GM12878 (cell line): ENCODE results near the gene PLPP2. TPM values are rescaled to one million over a fixed set of nuclear protein-coding genes. Genes with fewer than 3 reads are reported as not detected.

ENCODE experiments used
- ATAC-seq: fragments of 200-7000 bp; cut with Tn5 transposase; 3 replicates; pipeline ENCODE4 v1.9.1; 2020; ENCODE audit warnings: mild to moderate bottlenecking, moderate library complexity
- BruUV-seq: library from RNA; stranded (reverse); fragments of 400-500 nt; replicated peaks from 2 replicates; lab custom pipeline; 2021; lab: Mats Ljungman, UMichigan
- CTCF ChIA-PET: fragments of 300-600 bp; sonication (Branson Sonifier 250); formaldehyde crosslinking; extraction: SDS; loops from one replicate; lab custom pipeline; 2021; ENCODE audit warnings: inconsistent platforms; lab: Yijun Ruan, JAX
- POLR2A ChIA-PET: fragments of 350-600 bp; formaldehyde crosslinking; extraction: SDS; loops from one replicate; lab custom pipeline; 2021; ENCODE audit warnings: inconsistent platforms; lab: Charles Lee
- RAD21 ChIA-PET: fragments of 300-600 bp; sonication (Branson Sonifier 250); formaldehyde crosslinking; loops from one replicate; lab custom pipeline; 2023; ENCODE audit warnings: antibody characterized with exemption; ENCODE audit not compliant: unreplicated experiment; lab: Charles Lee
- SMC1A ChIA-PET: fragments of 300-600 bp; sonication (Branson Sonifier 250); formaldehyde crosslinking; loops from one replicate; lab custom pipeline; 2023; ENCODE audit not compliant: unreplicated experiment, uncharacterized antibody; lab: Charles Lee
- DNase-seq: peaks from one replicate; pipeline ENCODE4 v3.0.0-alpha.2; 2011; ENCODE audit warnings: low read depth, low spot score
- FAIRE-seq: peaks from 3 replicates; lab custom pipeline; 2011; peaks lifted over from hg19 to GRCh38; lab: Jason Lieb, UNC
- H2AFZ ChIP-seq: 2 replicates; pipeline ENCODE4 v1.6.0; 2011; ENCODE audit warnings: low read depth, low read length, control low read depth; ENCODE audit not compliant: control insufficient read depth
- H3K27ac ChIP-seq: 2 replicates; pipeline ENCODE4 v1.5.1; 2011; ENCODE audit warnings: control low read depth; ENCODE audit not compliant: control insufficient read depth, insufficient read depth
- H3K27me3 ChIP-seq, 2 experiments: replicated peaks in 1 of 2; 2 replicates each; pipeline versions ENCODE4 v1.6.0 to v1.6.1; 2011; ENCODE audit warnings: low read length in 1 of 2; ENCODE audit not compliant: control insufficient read depth in 2 of 2, insufficient read depth in 2 of 2
- H3K36me3 ChIP-seq, 2 experiments: 2 replicates each; pipeline ENCODE4 v1.5.1; 2011; ENCODE audit warnings: low read length in 1 of 2; ENCODE audit not compliant: control insufficient read depth in 2 of 2, insufficient read depth in 2 of 2
- H3K4me1 ChIP-seq: 2 replicates; pipeline ENCODE4 v1.6.1; 2011; ENCODE audit warnings: mild to moderate bottlenecking, low read length, moderate library complexity, mixed read lengths; ENCODE audit not compliant: control insufficient read depth, insufficient read depth
- H3K4me2 ChIP-seq: 2 replicates; pipeline ENCODE4 v1.6.0; 2011; ENCODE audit warnings: control low read depth; ENCODE audit not compliant: control insufficient read depth, insufficient read depth
- H3K4me3 ChIP-seq: fragments of 200-600 bp; sonication (generic); 2 replicates; pipeline ENCODE4 v1.5.1; 2016
- H3K79me2 ChIP-seq: 2 replicates; pipeline ENCODE4 v1.6.0; 2011; ENCODE audit warnings: low read length; ENCODE audit not compliant: control insufficient read depth, insufficient read depth
- H3K9ac ChIP-seq: 2 replicates; pipeline ENCODE4 v1.8.0; 2011; ENCODE audit warnings: low read length, control low read depth, mixed read lengths; ENCODE audit not compliant: control insufficient read depth, insufficient read depth
- H3K9me3 ChIP-seq: replicated peaks from 3 replicates; pipeline ENCODE4 v1.5.1; 2011; ENCODE audit warnings: mild to moderate bottlenecking, low read length; ENCODE audit not compliant: control insufficient read depth, insufficient read depth
- H4K20me1 ChIP-seq: 2 replicates; pipeline ENCODE4 v1.6.0; 2011; ENCODE audit not compliant: control insufficient read depth, insufficient read depth
- CEBPB ChIP-seq, 2 experiments: fragments of 150-350 bp in 1 of 2; IDR thresholded peaks; 2 replicates each; pipeline ENCODE4 v1.6.1; 2012 to 2014; ENCODE audit warnings: low read depth in 2 of 2, low read length in 2 of 2, borderline replicate concordance in 1 of 2, inconsistent platforms in 1 of 2
- EGR1 ChIP-seq, 2 experiments: IDR thresholded peaks; 1 replicate in 1 of 2; 2 replicates in 1 of 2; pipeline ENCODE4 v1.6.1; 2011 to 2012; ENCODE audit warnings: low read depth in 2 of 2, low read length in 2 of 2, borderline replicate concordance in 1 of 2, mild to moderate bottlenecking in 1 of 2, moderate library complexity in 1 of 2
- EP300 ChIP-seq, 2 experiments: fragments of 150-350 bp in 1 of 2; IDR thresholded peaks; 2 replicates each; pipeline ENCODE4 v1.6.1; 2011 to 2012; ENCODE audit warnings: low read depth in 2 of 2, low read length in 2 of 2, borderline replicate concordance in 1 of 2, improper control_type of control experiment in 1 of 2, inconsistent platforms in 1 of 2; ENCODE audit not compliant: control insufficient read depth in 1 of 2
- IRF5 ChIP-seq: fragments of 450-650 bp; IDR thresholded peaks from 2 replicates; pipeline ENCODE4 v1.6.1; 2017; ENCODE audit warnings: borderline replicate concordance
- MXI1 ChIP-seq: fragments of 150-350 bp; IDR thresholded peaks from 2 replicates; pipeline ENCODE4 v1.6.1; 2011; ENCODE audit warnings: low read depth, mild to moderate bottlenecking, inconsistent platforms, low read length, improper control_type of control experiment
- NBN ChIP-seq: fragments of 450-650 bp; IDR thresholded peaks from 2 replicates; pipeline ENCODE4 v1.6.1; 2016
- NRF1 ChIP-seq: conservative IDR thresholded peaks from 2 replicates; pipeline ENCODE4 v1.6.1; 2011; ENCODE audit warnings: mild to moderate bottlenecking, low read depth, low read length, improper control_type of control experiment
- RAD51 ChIP-seq: fragments of 450-650 bp; IDR thresholded peaks from 2 replicates; pipeline ENCODE4 v1.6.1; 2016; ENCODE audit warnings: moderate library complexity, mild to moderate bottlenecking, inconsistent platforms
- RFX5 ChIP-seq: IDR thresholded peaks from 2 replicates; pipeline ENCODE4 v1.6.1; 2011; ENCODE audit warnings: low read depth, low read length, improper control_type of control experiment
- SREBF1 ChIP-seq: IDR thresholded peaks from 2 replicates; pipeline ENCODE4 v1.6.1; 2012; ENCODE audit warnings: mild to moderate bottlenecking, low read length
- ZBED1 ChIP-seq: IDR thresholded peaks from 2 replicates; pipeline ENCODE4 v1.6.1; 2016; ENCODE audit warnings: borderline replicate concordance
- ZNF384 ChIP-seq: IDR thresholded peaks from 2 replicates; pipeline ENCODE4 v1.6.1; 2012; ENCODE audit warnings: low read depth, mild to moderate bottlenecking, low read length, improper control_type of control experiment, borderline replicate concordance
- ZNF622 ChIP-seq: fragments of 450-650 bp; IDR thresholded peaks from 2 replicates; pipeline ENCODE4 v1.6.1; 2017; ENCODE audit warnings: mild to moderate bottlenecking, inconsistent platforms
- WGBS: methylation state at CpG from one replicate; pipeline ENCODE4 v1.1.6; 2016; ENCODE audit warnings: low lambda C conversion rate; ENCODE audit not compliant: insufficient replicate concordance, insufficient coverage; ENCODE audit errors: missing lambda C conversion rate; 5-methylcytosine and 5-hydroxymethylcytosine counted together
- in situ Hi-C: fragments of 300-500 bp; cut with MboI; formaldehyde crosslinking; loops from 9 replicates; pipeline ENCODE4 v1.14.3; 2018; ENCODE audit warnings: mixed read lengths
- intact Hi-C: fragments of 100-400 bp; cut with micrococcal nuclease; formaldehyde crosslinking; loops from one replicate; pipeline ENCODE4 v1.14.2; 2022; ENCODE audit not compliant: unreplicated experiment
- polyA plus RNA-seq, 11 experiments: library from polyadenylated mRNA; depleted of rRNA in 4 of 11; unstranded in 6 of 11; stranded (reverse) in 5 of 11; fragments of >200 nt; fragmentation: Nextera tagmentation in 4 of 11; fragmentation: Illumina TruSeq in 1 of 11; extraction: Ambion mirVana in 4 of 11; extraction: Trizol in 1 of 11; gene quantifications; 1 replicate in 1 of 11; 2 replicates in 10 of 11; pipeline versions ENCODE4 v1.2.1 to v1.2.3, GENCODE V29; 2011 to 2016; ENCODE audit warnings: inconsistent platforms in 2 of 11, missing spikeins in 2 of 11, low read depth in 1 of 11
- total RNA-seq, 4 experiments: library from RNA; depleted of rRNA in 3 of 4; stranded (reverse); fragments of >200 nt in 3 of 4; fragmentation: Illumina TruSeq in 1 of 4; extraction: Trizol in 1 of 4; gene quantifications; 2 replicates each; pipeline versions ENCODE4 v1.2.1 to v1.2.3, GENCODE V29; 2013 to 2021
- TF ChIP-seq, protein P1 (sequence below): fragments of 450-650 bp; formaldehyde crosslinking; IDR thresholded peaks from 2 replicates; pipeline ENCODE4 v1.4.0; 2022; ENCODE audit warnings: mild to moderate bottlenecking, moderate library complexity

The PLPP2 gene
- total and polyA plus RNA-seq, 10 of the 15 experiments (the other 5 are each of a cell fraction or from before 2014, with no cell fraction given): 0.04 to 0.62 (median 0.14) TPM; not detected in 7

DNA sequence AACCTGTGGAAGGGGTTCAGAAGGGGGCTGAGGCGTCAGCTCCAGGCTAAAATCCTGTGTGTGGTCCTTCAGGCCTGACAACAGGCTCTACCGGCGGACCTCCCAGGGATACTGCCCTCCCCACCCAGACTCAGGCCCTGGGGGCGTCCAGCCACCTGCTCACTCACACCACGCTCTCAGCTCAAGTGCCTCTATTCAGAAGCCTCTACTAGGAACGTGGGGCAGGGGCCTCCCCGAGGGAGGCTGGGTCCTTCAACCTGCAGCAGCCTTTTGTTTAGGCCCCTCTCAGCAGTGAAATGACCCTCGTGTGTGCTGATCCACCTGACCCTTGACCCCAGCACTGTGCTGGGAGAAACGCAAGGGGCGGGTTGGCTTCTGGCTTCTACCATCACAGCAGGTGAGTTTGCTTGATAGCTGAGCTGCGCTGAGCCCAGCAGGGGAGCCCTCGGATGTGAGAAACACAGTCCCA lies 10.6 kb downstream of the PLPP2 start:
- ChIA-PET POLR2A (no interaction called here), CTCF (no interaction called here), RAD21 (no interaction called here), SMC1A (no interaction called here)
- in situ Hi-C loops: no loop called here
- H4K20me1 ChIP-seq: no peaks in the 10 kb centered on the region
- no peaks in the 10 kb centered on the region for H3K9me3 ChIP-seq
- TF ChIP-seq NRF1 (no peak), SREBF1 (no peak), NBN (no peak), CEBPB (IDR thresholded peaks at IDR 0.05; ENCODE audit: borderline replicate concordance in 1 of 2, low read depth in 2 of 2, low read length in 2 of 2) (no peak), IRF5 (no peak), RAD51 (no peak), EP300 (IDR thresholded peaks at IDR 0.05; ENCODE audit: borderline replicate concordance in 1 of 2, control insufficient read depth in 1 of 2, low read depth in 2 of 2, low read length in 2 of 2) (no peak), MXI1 (no peak), ZBED1 (no peak), RFX5 (no peak), ZNF384 (no peak), ZNF622 (no peak), EGR1 (IDR thresholded peaks at IDR 0.05; ENCODE audit: borderline replicate concordance in 1 of 2, low read depth in 2 of 2, low read length in 2 of 2) (no peak)
- TF ChIP-seq, protein P1, sequence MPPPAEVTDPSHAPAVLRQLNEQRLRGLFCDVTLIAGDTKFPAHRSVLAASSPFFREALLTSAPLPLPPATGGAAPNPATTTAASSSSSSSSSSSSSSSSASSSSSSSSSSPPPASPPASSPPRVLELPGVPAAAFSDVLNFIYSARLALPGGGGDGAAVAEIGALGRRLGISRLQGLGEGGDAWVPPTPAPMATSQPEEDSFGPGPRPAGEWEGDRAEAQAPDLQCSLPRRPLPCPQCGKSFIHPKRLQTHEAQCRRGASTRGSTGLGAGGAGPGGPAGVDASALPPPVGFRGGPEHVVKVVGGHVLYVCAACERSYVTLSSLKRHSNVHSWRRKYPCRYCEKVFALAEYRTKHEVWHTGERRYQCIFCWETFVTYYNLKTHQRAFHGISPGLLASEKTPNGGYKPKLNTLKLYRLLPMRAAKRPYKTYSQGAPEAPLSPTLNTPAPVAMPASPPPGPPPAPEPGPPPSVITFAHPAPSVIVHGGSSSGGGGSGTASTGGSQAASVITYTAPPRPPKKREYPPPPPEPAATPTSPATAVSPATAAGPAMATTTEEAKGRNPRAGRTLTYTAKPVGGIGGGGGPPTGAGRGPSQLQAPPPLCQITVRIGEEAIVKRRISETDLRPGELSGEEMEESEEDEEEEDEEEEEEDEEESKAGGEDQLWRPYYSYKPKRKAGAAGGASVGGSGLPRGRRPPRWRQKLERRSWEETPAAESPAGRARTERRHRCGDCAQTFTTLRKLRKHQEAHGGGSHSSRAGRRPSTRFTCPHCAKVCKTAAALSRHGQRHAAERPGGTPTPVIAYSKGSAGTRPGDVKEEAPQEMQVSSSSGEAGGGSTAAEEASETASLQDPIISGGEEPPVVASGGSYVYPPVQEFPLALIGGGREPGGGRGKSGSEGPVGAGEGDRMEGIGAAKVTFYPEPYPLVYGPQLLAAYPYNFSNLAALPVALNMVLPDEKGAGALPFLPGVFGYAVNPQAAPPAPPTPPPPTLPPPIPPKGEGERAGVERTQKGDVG (CRISPR knock-in tag): no peak
- intact Hi-C loops: no loop called here
- no peak overlapping the region for H3K27ac ChIP-seq
- H3K36me3 ChIP-seq: no peaks in the 10 kb centered on the region
- H3K27me3 ChIP-seq: no peaks in the 10 kb centered on the region; a peak in 1 of 4 replicates
- FAIRE-seq (no peak), ATAC-seq (no peak), DNase-seq (no peak)
- H3K9ac ChIP-seq: no peak overlapping the region
- H3K4me1 ChIP-seq: no peaks in the 10 kb centered on the region
- no peaks in the 10 kb centered on the region for H3K79me2 ChIP-seq
- no peak overlapping the region for H2AFZ ChIP-seq
- H3K4me3 ChIP-seq: no peak overlapping the region
- H3K4me2 ChIP-seq: no peak overlapping the region
- 23% methylated on average over 12 of the region's 12 CpGs for WGBS
- no TSS peak for BruUV-seq
